Lung (tissue), 12 donors: ENCODE data around the gene TRNAU1AP. TPM values are rescaled to one million over a fixed set of nuclear protein-coding genes. Genes with fewer than 3 reads are reported as not detected.

Experiments
- ATAC-seq: fragments of 200-7000 bp; cut with Tn5 transposase; one replicate; pipeline ENCODE4 v1.9.1; 2020; ENCODE audit warnings: moderate number of reproducible peaks; ENCODE audit not compliant: insufficient read depth, low FRiP score
- DNase-seq, 3 donors: peaks; one replicate each; pipeline ENCODE4 v3.0.0-alpha.2; 2013 to 2017
- H3K27ac ChIP-seq, 2 donors: one replicate each; pipeline ENCODE4 v1.5.1; 2013; ENCODE audit warnings: mild to moderate bottlenecking in 2 of 2, moderate library complexity in 2 of 2, control low read depth in 1 of 2, inconsistent platforms in 1 of 2, low read depth in 1 of 2, low read length in 1 of 2
- H3K27me3 ChIP-seq, 3 donors: one replicate each; pipeline ENCODE4 v1.5.1; 2013; ENCODE audit warnings: low read length in 2 of 3; ENCODE audit not compliant: control insufficient read depth in 3 of 3, insufficient read depth in 3 of 3
- H3K36me3 ChIP-seq, 4 donors: one replicate each; pipeline ENCODE4 v1.5.1; 2013; ENCODE audit warnings: low read length in 4 of 4, mild to moderate bottlenecking in 1 of 4, moderate library complexity in 1 of 4; ENCODE audit not compliant: control insufficient read depth in 4 of 4, insufficient read depth in 4 of 4
- H3K4me1 ChIP-seq, 5 donors: one replicate each; pipeline ENCODE4 v1.5.1; 2013; ENCODE audit warnings: low read length in 5 of 5, mild to moderate bottlenecking in 2 of 5, moderate library complexity in 1 of 5; ENCODE audit not compliant: control insufficient read depth in 5 of 5, insufficient read depth in 5 of 5
- H3K4me3 ChIP-seq: one replicate; pipeline ENCODE4 v1.5.1; 2013; ENCODE audit warnings: mild to moderate bottlenecking, control low read depth, moderate library complexity
- H3K9ac ChIP-seq, 2 donors: one replicate each; pipeline ENCODE4 v1.5.1; 2013; ENCODE audit warnings: low read length in 2 of 2, control low read depth in 1 of 2; ENCODE audit not compliant: insufficient read depth in 1 of 2
- H3K9me3 ChIP-seq, 4 donors: one replicate each; pipeline ENCODE4 v1.5.1; 2013; ENCODE audit warnings: low read length in 3 of 4, mild to moderate bottlenecking in 1 of 4, moderate library complexity in 1 of 4; ENCODE audit not compliant: control insufficient read depth in 4 of 4, insufficient read depth in 3 of 4
- CTCF ChIP-seq: IDR thresholded peaks from 2 replicates; pipeline ENCODE4 v1.5.1; 2012; ENCODE audit warnings: mild to moderate bottlenecking; ENCODE audit errors: control extremely low read depth, extremely low read depth
- WGBS, 2 donors: extraction: QIAGEN DNeasy Blood & Tissue Kit; methylation state at CpG; one replicate each; pipeline ENCODE4 v1.1.7; 2013; 5-methylcytosine and 5-hydroxymethylcytosine counted together
- polyA plus RNA-seq, 2 donors: library from polyadenylated mRNA; stranded (reverse); fragments of 200-250 nt; gene quantifications; one replicate each; pipeline ENCODE4 v1.2.1, GENCODE V29; 2013
- total RNA-seq, 2 donors: library from RNA; depleted of rRNA in 1 of 2; stranded (reverse); fragments of >200 nt in 1 of 2; gene quantifications; one replicate each; pipeline ENCODE4 v1.2.1, GENCODE V29; 2014 to 2021
- donor health status: control.
- donor health status: control.
- donor health status: Bipolar disorder and iron deficiency.
- donor health status: healthy.
- donor health status: DM: yes; HTN: yes; CAD: no.

The TRNAU1AP gene
- total and polyA plus RNA-seq, 4 donors = 25.4 to 40.2 (median 30.2) TPM

- peak overlapping the region; percentile 83 to 88 for H3K27ac ChIP-seq
- H3K36me3 ChIP-seq = peaks cover 22 to 35% (median 31%) of the 10 kb centered on the region in 4 donors
- no peaks in the 10 kb centered on the region for H3K9me3 ChIP-seq
- H3K4me1 ChIP-seq = peaks cover 9 to 32% (median 15%) of the 10 kb centered on the region in 5 donors
- WGBS, 2 donors = 1 to 3% methylated on average over 14 of the region's 14 CpGs
- H3K27me3 ChIP-seq = no peaks in the 10 kb centered on the region
- no peak for TF ChIP-seq CTCF
- ATAC-seq (no peak), DNase-seq (no peak)
- peak overlapping the region; percentile 92 for H3K4me3 ChIP-seq
- peak overlapping the region; percentile 41 to 96 for H3K9ac ChIP-seq
These were observed 46.0 kb upstream of the TRNAU1AP start for GRCh38 chr1:28506907-28507246.

- H3K9me3 ChIP-seq = no peaks in the 10 kb centered on the region
- ATAC-seq (no peak), DNase-seq (peak in 1 of 3 donors; percentile 3)
- peak overlapping the region; percentile 41 to 96 for H3K9ac ChIP-seq
- TF ChIP-seq CTCF = no peak
- H3K27me3 ChIP-seq = no peaks in the 10 kb centered on the region
- WGBS, 2 donors = 4 to 5% methylated on average over 11 of the region's 11 CpGs
- H3K27ac ChIP-seq = peak overlapping the region; percentile 76 to 83
- peak overlapping the region; percentile 92 for H3K4me3 ChIP-seq
- peaks cover 22 to 36% (median 33%) of the 10 kb centered on the region in 4 donors for H3K36me3 ChIP-seq
- peaks cover 9 to 32% (median 15%) of the 10 kb centered on the region in 5 donors for H3K4me1 ChIP-seq
These were observed 45.6 kb upstream of the TRNAU1AP start for GRCh38 chr1:28507247-28507645.

- ATAC-seq = no peak
- H3K4me3 ChIP-seq = peak overlapping the region; percentile 27
- no peaks in the 10 kb centered on the region for H3K9me3 ChIP-seq
- peak overlapping the region; percentile 10 to 76 for H3K27ac ChIP-seq
- TF ChIP-seq CTCF = no peak
- WGBS, 2 donors = 22 to 23% methylated on average over 10 of the region's 10 CpGs
- H3K4me1 ChIP-seq = peaks cover 9 to 32% (median 15%) of the 10 kb centered on the region in 5 donors
- DNase-seq = no peak
- H3K9ac ChIP-seq = peak overlapping the region; percentile 41 to 96
- no peaks in the 10 kb centered on the region for H3K27me3 ChIP-seq
- peaks cover 24 to 36% (median 33%) of the 10 kb centered on the region in 4 donors for H3K36me3 ChIP-seq
These were observed 45.0 kb upstream of the TRNAU1AP start for GRCh38 chr1:28507646-28508434.
